C4-2B (cell line): Measurements from ENCODE around the gene MSRB2.

Experiments used
- H3K27ac ChIP-seq: fragments of 450-650 bp; 2 replicates; pipeline ENCODE4 v1.5.1; 2017
- ZFX ChIP-seq: fragments of 450-650 bp; IDR thresholded peaks from 2 replicates; pipeline ENCODE4 v1.6.1; 2017
- TF ChIP-seq, protein P1 (sequence below): fragments of 450-650 bp; conservative IDR thresholded peaks from 2 replicates; pipeline ENCODE4 v1.5.1; 2017; ENCODE audit warnings: mild to moderate bottlenecking

Gene MSRB2

DNA sequence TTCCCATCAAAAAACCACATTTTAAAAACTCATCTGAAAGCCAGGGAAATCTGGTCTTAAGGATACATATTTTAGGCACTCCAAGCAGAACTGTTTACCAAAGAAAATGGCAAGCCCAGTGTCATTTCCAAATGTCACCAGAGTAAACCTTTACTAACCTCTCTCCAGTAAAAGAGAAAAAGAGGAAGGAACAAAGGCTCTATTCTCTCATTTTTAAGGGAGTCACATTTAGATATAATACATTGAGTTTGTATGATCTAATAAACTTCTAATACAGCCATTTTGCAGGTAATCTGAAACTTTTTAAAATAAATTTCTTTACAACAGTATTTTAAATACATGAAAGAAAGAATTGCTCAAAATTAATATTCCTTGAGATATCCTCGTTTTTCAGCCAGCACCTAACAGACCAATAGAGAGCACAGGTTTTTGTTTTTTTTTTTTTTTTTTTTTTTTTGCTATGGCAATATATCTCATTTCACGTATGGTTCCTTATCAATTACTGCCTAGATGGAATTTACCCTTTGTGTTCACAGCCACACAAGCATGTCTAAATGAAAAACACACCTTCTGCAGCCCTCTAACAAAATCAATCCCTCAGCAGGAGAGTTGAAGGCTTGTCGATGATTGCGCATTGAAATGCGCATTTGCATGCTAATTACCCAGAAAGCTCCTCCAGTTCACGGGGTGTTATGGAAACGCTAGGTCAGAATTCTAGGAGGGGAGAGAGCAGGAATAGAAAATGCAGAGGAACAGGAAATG is 39.8 kb upstream of the MSRB2 start:
- TF ChIP-seq, protein P1, sequence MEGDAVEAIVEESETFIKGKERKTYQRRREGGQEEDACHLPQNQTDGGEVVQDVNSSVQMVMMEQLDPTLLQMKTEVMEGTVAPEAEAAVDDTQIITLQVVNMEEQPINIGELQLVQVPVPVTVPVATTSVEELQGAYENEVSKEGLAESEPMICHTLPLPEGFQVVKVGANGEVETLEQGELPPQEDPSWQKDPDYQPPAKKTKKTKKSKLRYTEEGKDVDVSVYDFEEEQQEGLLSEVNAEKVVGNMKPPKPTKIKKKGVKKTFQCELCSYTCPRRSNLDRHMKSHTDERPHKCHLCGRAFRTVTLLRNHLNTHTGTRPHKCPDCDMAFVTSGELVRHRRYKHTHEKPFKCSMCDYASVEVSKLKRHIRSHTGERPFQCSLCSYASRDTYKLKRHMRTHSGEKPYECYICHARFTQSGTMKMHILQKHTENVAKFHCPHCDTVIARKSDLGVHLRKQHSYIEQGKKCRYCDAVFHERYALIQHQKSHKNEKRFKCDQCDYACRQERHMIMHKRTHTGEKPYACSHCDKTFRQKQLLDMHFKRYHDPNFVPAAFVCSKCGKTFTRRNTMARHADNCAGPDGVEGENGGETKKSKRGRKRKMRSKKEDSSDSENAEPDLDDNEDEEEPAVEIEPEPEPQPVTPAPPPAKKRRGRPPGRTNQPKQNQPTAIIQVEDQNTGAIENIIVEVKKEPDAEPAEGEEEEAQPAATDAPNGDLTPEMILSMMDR, result no peak
- H3K27ac ChIP-seq, result no peak overlapping the region

DNA sequence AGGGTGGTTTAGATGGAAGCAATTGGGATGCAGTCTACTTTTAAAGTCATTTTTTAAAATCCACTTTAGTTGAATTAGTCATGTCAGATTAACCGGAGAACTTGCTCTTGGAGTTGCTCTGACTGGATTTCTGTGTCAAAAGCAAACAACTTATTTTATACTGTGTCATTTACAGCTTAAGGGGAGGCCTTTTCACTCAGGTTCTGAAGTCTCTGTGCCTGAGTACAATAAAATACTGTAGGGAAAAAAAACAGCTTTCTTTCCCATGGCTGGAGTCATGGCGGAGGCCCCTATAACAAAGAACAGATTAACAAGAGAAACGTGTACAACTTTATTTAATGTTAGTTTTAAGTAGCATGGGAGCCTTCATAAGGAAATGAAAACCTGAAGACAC is 39.2 kb upstream of the MSRB2 start:
- H3K27ac ChIP-seq, result no peak overlapping the region
- TF ChIP-seq ZFX, result no peak
- TF ChIP-seq, protein P1, result no peak

DNA sequence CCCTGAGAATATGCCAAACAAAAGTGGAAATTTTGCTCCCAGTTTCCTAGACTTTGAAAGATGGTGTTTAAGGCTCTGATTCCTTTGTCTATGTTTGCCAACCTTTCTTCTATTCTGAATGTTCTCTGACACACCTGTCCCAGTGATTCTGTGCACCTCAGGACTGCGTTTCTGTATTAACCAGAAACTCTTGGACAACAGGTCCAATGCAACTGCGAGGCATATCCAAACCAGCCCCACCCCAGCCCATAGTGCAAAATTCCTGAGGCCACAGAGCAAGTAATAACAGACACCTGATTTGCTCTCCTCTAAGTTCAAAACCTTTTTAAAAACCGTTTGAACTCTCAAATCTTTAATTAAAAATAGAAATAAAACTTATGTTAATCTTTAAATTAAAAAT is 37.0 kb upstream of the MSRB2 start:
- no peak overlapping the region for H3K27ac ChIP-seq
- TF ChIP-seq, protein P1, result no peak
- TF ChIP-seq ZFX, result no peak

DNA sequence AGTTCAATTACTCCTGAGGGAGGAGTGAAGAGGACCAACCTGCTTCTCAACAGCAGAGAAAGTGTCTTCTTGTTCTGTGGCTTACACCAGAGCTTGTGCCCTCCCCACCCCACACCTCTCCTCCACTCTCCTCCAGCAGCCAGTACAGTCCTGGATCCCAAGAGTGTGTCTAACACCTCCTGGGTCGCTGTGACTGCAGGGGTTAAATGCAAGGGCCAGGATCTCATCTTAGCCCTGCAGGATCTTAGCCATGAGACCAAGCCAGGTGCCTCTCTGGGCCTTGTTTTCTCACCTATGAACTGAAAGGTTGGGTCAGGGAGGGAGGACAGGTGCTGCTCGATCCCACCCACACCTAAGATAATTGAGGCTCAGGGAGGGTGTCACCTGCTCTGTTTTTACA is 34.5 kb upstream of the MSRB2 start:
- TF ChIP-seq, protein P1, result no peak
- TF ChIP-seq ZFX, result no peak
- no peak overlapping the region for H3K27ac ChIP-seq

DNA sequence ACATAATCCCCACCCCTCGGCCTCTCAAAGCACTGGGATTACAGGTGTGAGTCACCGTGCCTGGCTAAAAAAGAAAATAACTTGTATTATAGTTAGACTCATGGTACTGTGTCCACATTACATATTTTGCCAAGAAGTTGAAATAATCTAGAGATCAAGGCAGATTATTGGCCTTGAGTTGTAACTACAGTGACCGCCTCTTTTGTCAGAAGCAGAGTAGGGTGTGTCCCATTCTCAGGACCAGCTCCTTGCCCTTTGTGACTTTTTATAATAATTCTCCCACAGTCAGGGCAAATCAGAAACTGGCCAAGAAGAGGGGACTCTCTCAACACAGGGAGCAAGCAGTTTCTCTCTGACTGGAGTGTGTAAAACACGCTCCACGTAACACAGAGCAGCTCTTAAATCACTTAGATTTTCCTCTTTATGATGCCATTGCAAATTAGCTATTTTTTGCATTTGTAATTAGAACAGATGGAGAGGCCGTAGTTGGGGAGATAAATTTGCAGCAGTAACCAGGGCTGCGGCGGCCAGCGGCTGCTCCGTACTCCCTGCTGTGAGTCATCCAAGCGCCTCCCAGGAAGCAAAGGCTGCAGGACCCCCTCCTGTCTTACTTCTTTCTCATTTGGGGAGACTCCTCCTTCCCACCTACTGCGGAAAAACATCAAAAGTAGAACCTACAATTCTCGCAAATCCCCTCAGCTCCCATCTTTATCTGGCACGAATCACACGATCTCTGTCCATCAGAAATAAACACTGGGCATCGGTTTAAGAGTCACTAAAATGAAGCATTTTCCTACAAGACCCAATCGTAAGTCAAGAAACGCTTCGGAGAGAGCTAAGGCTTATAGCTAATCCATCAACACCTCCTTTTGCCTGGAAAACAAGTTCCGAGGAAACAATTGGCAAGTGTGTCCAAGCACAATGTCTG is 32.1 kb upstream of the MSRB2 start:
- H3K27ac ChIP-seq, result no peak overlapping the region
- TF ChIP-seq ZFX, result no peak
- TF ChIP-seq, protein P1, result no peak

DNA sequence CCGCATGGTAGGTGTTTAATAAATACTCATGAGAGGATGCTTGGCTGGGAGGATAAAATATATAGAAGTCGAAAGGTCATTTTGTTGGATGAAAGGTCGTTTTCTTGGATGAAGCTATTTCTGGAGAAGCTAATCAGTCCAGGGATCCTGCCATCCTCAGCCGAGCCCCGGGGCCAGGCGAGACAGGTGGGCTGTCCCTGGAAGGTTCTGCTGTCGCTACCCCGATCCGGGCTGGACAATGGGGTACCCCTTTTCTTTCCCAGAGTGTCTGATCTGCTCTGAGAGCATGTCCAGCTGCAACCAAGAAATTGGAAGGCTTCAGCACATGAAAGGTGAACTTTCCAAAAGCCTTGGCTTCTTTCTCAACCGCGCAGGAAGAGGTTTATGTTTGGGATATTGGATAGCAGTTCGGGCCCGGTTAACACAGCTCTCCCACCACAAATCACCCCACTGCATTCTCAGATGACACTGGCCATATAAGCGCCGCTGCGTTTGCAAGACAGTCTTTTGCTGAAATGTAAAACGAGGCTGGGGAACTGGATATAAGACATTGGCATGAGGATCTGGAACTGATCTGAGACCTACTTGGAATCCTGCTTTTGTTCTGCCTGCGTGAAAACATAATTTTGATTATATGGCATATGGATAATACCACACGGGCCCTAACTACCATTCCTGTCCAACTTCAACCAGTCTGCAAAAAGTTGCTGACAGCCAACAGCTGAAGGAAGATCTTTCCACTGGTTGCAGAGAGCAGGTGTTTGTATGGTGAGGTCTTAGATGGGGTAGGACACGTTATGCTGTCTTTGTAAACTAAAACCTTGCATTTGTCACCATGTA is 31.2 kb upstream of the MSRB2 start:
- H3K27ac ChIP-seq, result no peak overlapping the region; the same call in 1 of the 2 replicates
- TF ChIP-seq ZFX, result no peak
- TF ChIP-seq, protein P1, result no peak

DNA sequence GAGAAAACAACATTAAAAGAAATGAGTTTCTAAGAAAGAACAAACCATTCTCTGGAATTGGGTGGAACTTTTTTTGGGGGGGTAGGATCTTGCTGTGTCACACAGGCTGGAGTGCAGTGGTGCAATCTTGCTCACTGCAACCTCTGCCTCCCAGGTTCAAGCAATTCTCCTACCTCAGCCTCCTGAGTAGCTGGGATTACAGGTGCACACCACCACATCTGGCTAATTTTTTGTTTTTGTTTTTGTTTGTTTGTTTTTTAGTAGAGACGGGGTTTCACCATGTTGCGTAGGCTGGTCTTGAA is 30.6 kb upstream of the MSRB2 start:
- H3K27ac ChIP-seq, result peak overlapping the region; percentile 23
